ENCODE data around the gene NKAIN2. TPM values are rescaled to one million over a fixed set of nuclear protein-coding genes. Genes with fewer than 3 reads are reported as not detected.

The NKAIN2 gene
- total and polyA plus RNA-seq, 8 donors, result 9.5 to 23.4 (median 18.9) TPM; not detected in 2

- no peak for DNase-seq
- Histone ChIP-seq H3K9me3 (no peaks in the 10 kb centered on the region), H3K27ac (no peak overlapping the region), H3K4me3 (no peak overlapping the region), H3K36me3 (no peaks in the 10 kb centered on the region), H3K4me1 (no peaks in the 10 kb centered on the region), H3K27me3 (no peaks in the 10 kb centered on the region)
- ATAC-seq, result no peak
- no peak for TF ChIP-seq CTCF (IDR thresholded peaks at IDR 0.05)
- intact Hi-C loops (cut with DNase I), result no loop called here
Observed at GRCh38 chr6:124495665-124496190, 692.1 kb downstream of the NKAIN2 start.

GRCh38 chr6:124496334-124496733, 692.7 kb downstream of the NKAIN2 start:
- intact Hi-C loops (cut with DNase I), result no loop called here
- no peaks in the 10 kb centered on the region for H3K4me1 ChIP-seq
- no peak overlapping the region for H3K27ac ChIP-seq
- H3K36me3 ChIP-seq, result no peaks in the 10 kb centered on the region
- DNase-seq, result no peak
- H3K27me3 ChIP-seq, result no peaks in the 10 kb centered on the region
- H3K4me3 ChIP-seq, result no peak overlapping the region
- no peaks in the 10 kb centered on the region for H3K9me3 ChIP-seq
- no peak for TF ChIP-seq CTCF (IDR thresholded peaks at IDR 0.05)
- ATAC-seq, result no peak

- DNase-seq (no peak), ATAC-seq (no peak)
- Histone ChIP-seq H3K9me3 (no peaks in the 10 kb centered on the region), H3K36me3 (no peaks in the 10 kb centered on the region), H3K4me3 (no peak overlapping the region), H3K27me3 (no peaks in the 10 kb centered on the region), H3K27ac (no peak overlapping the region), H3K4me1 (no peaks in the 10 kb centered on the region)
- intact Hi-C loops (cut with DNase I), result no loop called here
- no peak for TF ChIP-seq CTCF (IDR thresholded peaks at IDR 0.05)
Observed at GRCh38 chr6:124512431-124512830, 708.8 kb downstream of the NKAIN2 start.

GRCh38 chr6:124517339-124517738, 713.7 kb downstream of the NKAIN2 start:
- Histone ChIP-seq H3K4me3 (no peak overlapping the region), H3K27me3 (no peaks in the 10 kb centered on the region), H3K4me1 (no peaks in the 10 kb centered on the region), H3K27ac (no peak overlapping the region), H3K9me3 (no peaks in the 10 kb centered on the region), H3K36me3 (no peaks in the 10 kb centered on the region)
- TF ChIP-seq CTCF (IDR thresholded peaks at IDR 0.05), result no peak
- ATAC-seq, result no peak
- intact Hi-C loops (cut with DNase I), result no loop called here
- no peak for DNase-seq

GRCh38 chr6:124520514-124520913, 716.8 kb downstream of the NKAIN2 start:
- DNase-seq, result no peak
- intact Hi-C loops (cut with DNase I), result no loop called here
- ATAC-seq, result no peak
- Histone ChIP-seq H3K27ac (no peak overlapping the region), H3K27me3 (no peaks in the 10 kb centered on the region), H3K36me3 (no peaks in the 10 kb centered on the region), H3K4me1 (no peaks in the 10 kb centered on the region), H3K9me3 (no peaks in the 10 kb centered on the region), H3K4me3 (no peak overlapping the region)
- no peak for TF ChIP-seq CTCF (IDR thresholded peaks at IDR 0.05)
